K562 (cell line): ENCODE results near the gene RAB31. TPM values are rescaled to one million over a fixed set of nuclear protein-coding genes. Genes with fewer than 3 reads are reported as not detected.

Experiments
- CAMTA2 ChIP-seq: fragments of 250-450 bp; sonication (Bioruptor Pico); conservative IDR thresholded peaks from 2 replicates; pipeline ENCODE4 v1.5.1; 2022
- CREB3L1 ChIP-seq: fragments of 450-650 bp; IDR thresholded peaks from 2 replicates; pipeline ENCODE4 v1.6.1; 2014; ENCODE audit warnings: low read depth, mild to moderate bottlenecking, moderate library complexity, borderline replicate concordance
- DMBX1 ChIP-seq: fragments of 250-450 bp; sonication (Bioruptor Pico); IDR thresholded peaks from 2 replicates; pipeline ENCODE4 v1.8.0; 2022; ENCODE audit warnings: inconsistent platforms, mild to moderate bottlenecking, moderate library complexity, borderline replicate concordance
- ELF2 ChIP-seq: fragments of 250-450 bp; sonication (Bioruptor Pico); IDR thresholded peaks from 2 replicates; pipeline ENCODE4 v1.5.0; 2021; ENCODE audit warnings: mild to moderate bottlenecking
- HDAC1 ChIP-seq, 2 experiments: fragments of 450-650 bp; IDR thresholded peaks; 2 replicates each; pipeline ENCODE4 v1.6.1; 2016 to 2017; ENCODE audit warnings: inconsistent platforms in 1 of 2, mild to moderate bottlenecking in 1 of 2, moderate library complexity in 1 of 2
- HDAC8 ChIP-seq: fragments of 450-650 bp; IDR thresholded peaks from 2 replicates; pipeline ENCODE4 v1.6.1; 2016; ENCODE audit warnings: mild to moderate bottlenecking, missing genetic modification characterization, moderate library complexity, missing compliant biosample characterization
- ILF3 ChIP-seq: fragments of 450-650 bp; IDR thresholded peaks from 2 replicates; pipeline ENCODE4 v1.6.1; 2018; ENCODE audit warnings: antibody characterized with exemption, mild to moderate bottlenecking, moderate library complexity, borderline replicate concordance
- JUNB ChIP-seq: fragments of 450-650 bp; formaldehyde crosslinking; conservative IDR thresholded peaks from 2 replicates; pipeline ENCODE4 v1.4.0; 2020; ENCODE audit warnings: mild to moderate bottlenecking
- KLF10 ChIP-seq: fragments of 250-450 bp; sonication (Bioruptor Pico); IDR thresholded peaks from 2 replicates; pipeline ENCODE4 v1.6.1; 2021; ENCODE audit warnings: matching md5 sums
- KLF6 ChIP-seq: fragments of 250-450 bp; sonication (Bioruptor Pico); IDR thresholded peaks from 2 replicates; pipeline ENCODE4 v1.4.0; 2020; ENCODE audit warnings: mild to moderate bottlenecking, moderate library complexity, borderline replicate concordance
- L3MBTL2 ChIP-seq: fragments of 450-650 bp; IDR thresholded peaks from 2 replicates; pipeline ENCODE4 v1.6.1; 2016; ENCODE audit warnings: mild to moderate bottlenecking, moderate library complexity
- NCOR1 ChIP-seq: fragments of 450-650 bp; IDR thresholded peaks from 2 replicates; pipeline ENCODE4 v1.6.1; 2016; ENCODE audit warnings: mild to moderate bottlenecking, moderate library complexity
- NR2F6 ChIP-seq: fragments of 450-650 bp; formaldehyde crosslinking; IDR thresholded peaks from 2 replicates; pipeline ENCODE4 v1.4.0; 2020; ENCODE audit warnings: mild to moderate bottlenecking
- PRMT5 ChIP-seq: sonication (generic); formaldehyde crosslinking; IDR thresholded peaks from 2 replicates; pipeline ENCODE4 v1.5.0; 2020; ENCODE audit warnings: missing genetic modification reagents
- PRPF4 ChIP-seq: fragments of 200-400 bp; formaldehyde crosslinking; IDR thresholded peaks from one replicate; pipeline ENCODE4 v1.6.1; 2017; ENCODE audit warnings: low read length, low read depth, mild to moderate bottlenecking; ENCODE audit not compliant: insufficient read depth, poor library complexity, severe bottlenecking
- PYGO2 ChIP-seq: fragments of 450-650 bp; IDR thresholded peaks from 2 replicates; pipeline ENCODE4 v1.6.1; 2016; ENCODE audit warnings: mild to moderate bottlenecking, missing genetic modification characterization, moderate library complexity, missing compliant biosample characterization
- SRF ChIP-seq, 2 experiments: fragments of 250-450, 450-650 bp in 1 of 2; sonication (Bioruptor Pico) in 1 of 2; sonication (generic) in 1 of 2; formaldehyde crosslinking; IDR thresholded peaks; 2 replicates each; pipeline versions ENCODE4 v1.5.0 to v1.5.1; 2020 to 2022; ENCODE audit warnings: mild to moderate bottlenecking in 1 of 2, missing genetic modification reagents in 1 of 2
- UBTF ChIP-seq, 2 experiments: IDR thresholded peaks; 2 replicates each; pipeline ENCODE4 v1.6.1; 2012; ENCODE audit warnings: improper control_type of control experiment in 2 of 2, low read depth in 2 of 2, low read length in 2 of 2, borderline replicate concordance in 1 of 2
- ZBED1 ChIP-seq: IDR thresholded peaks from 2 replicates; pipeline ENCODE4 v1.6.1; 2014
- ZBTB5 ChIP-seq: fragments of 450-650 bp; IDR thresholded peaks from 2 replicates; pipeline ENCODE4 v1.6.1; 2017; ENCODE audit warnings: antibody characterized with exemption
- ZNF121 ChIP-seq: sonication (generic); formaldehyde crosslinking; conservative IDR thresholded peaks from 2 replicates; pipeline ENCODE4 v1.8.0; 2022; ENCODE audit warnings: missing genetic modification reagents
- ZNF133 ChIP-seq: fragments of 250-450 bp; sonication (Bioruptor Pico); IDR thresholded peaks from 2 replicates; pipeline ENCODE4 v1.4.0; 2020; ENCODE audit warnings: mild to moderate bottlenecking
- ZNF551 ChIP-seq: fragments of 250-450 bp; sonication (Bioruptor Pico); IDR thresholded peaks from 2 replicates; pipeline ENCODE4 v1.5.0; 2021; ENCODE audit warnings: mild to moderate bottlenecking, moderate library complexity
- ZNF586 ChIP-seq: fragments of 450-650 bp; formaldehyde crosslinking; conservative IDR thresholded peaks from 2 replicates; pipeline ENCODE4 v1.4.0; 2020; ENCODE audit warnings: mild to moderate bottlenecking, moderate library complexity
- polyA plus RNA-seq, 8 experiments: library from polyadenylated mRNA; depleted of rRNA in 4 of 8; stranded (reverse) in 5 of 8; unstranded in 3 of 8; fragments of >200 nt; fragmentation: Nextera tagmentation in 2 of 8; fragmentation: Illumina TruSeq in 1 of 8; extraction: Ambion mirVana in 2 of 8; extraction: Trizol in 1 of 8; gene quantifications; 2 replicates each; pipeline versions ENCODE4 v1.2.1 to v1.2.3, GENCODE V29; 2011 to 2014; ENCODE audit warnings: inconsistent platforms in 1 of 8, missing spikeins in 1 of 8
- total RNA-seq, 7 experiments: library from RNA; depleted of rRNA in 6 of 7; stranded (reverse); fragments of >200 nt in 6 of 7; fragmentation: Illumina TruSeq in 2 of 7; extraction: Trizol in 2 of 7; gene quantifications; 2 replicates each; pipeline versions ENCODE4 v1.2.1 to v1.2.3, GENCODE V29; 2011 to 2021; ENCODE audit warnings: low replicate concordance in 1 of 7

The RAB31 gene
- total and polyA plus RNA-seq, 9 of the 15 experiments (the other 6 are each of a cell fraction or from before 2014, with no cell fraction given): 20.7 to 70.4 (median 41.3) TPM

- no peak for TF ChIP-seq NR2F6 (CRISPR knock-in tag)
- TF ChIP-seq ZBED1: no peak
- TF ChIP-seq ILF3: no peak
- no peak for TF ChIP-seq UBTF (IDR thresholded peaks at IDR 0.05; ENCODE audit: borderline replicate concordance in 1 of 2, low read depth in 2 of 2, low read length in 2 of 2)
- TF ChIP-seq CREB3L1: no peak
- TF ChIP-seq ZNF586 (CRISPR knock-in tag): no peak
- no peak for TF ChIP-seq PRMT5 (CRISPR knock-in tag)
- no peak for TF ChIP-seq JUNB
- TF ChIP-seq ELF2 (CRISPR knock-in tag): no peak
- TF ChIP-seq L3MBTL2: no peak
- TF ChIP-seq ZNF551 (CRISPR knock-in tag): no peak
- TF ChIP-seq NCOR1: no peak
- no peak for TF ChIP-seq ZNF121 (CRISPR knock-in tag)
- no peak for TF ChIP-seq PRPF4
- TF ChIP-seq ZBTB5: peak; percentile 89
- TF ChIP-seq CAMTA2: no peak
- TF ChIP-seq KLF10 (CRISPR knock-in tag): no peak
- TF ChIP-seq KLF6 (CRISPR knock-in tag): no peak; the same call in 1 of the 2 replicates
- 0 out of 4 replicates have a peak, but pooled peaks of 1 of the 2 experiments have one; percentile 3 for TF ChIP-seq SRF (CRISPR knock-in tag; IDR thresholded peaks at IDR 0.05)
- TF ChIP-seq PYGO2 (tag): no peak
- peak in 1 of 2 experiments; percentile 98; a peak in 2 of 4 replicates for TF ChIP-seq HDAC1 (IDR thresholded peaks at IDR 0.05)
- peak; percentile 85; the same call in 1 of the 2 replicates for TF ChIP-seq DMBX1
- no peak; the same call in 1 of the 2 replicates for TF ChIP-seq HDAC8 (tag)
- TF ChIP-seq ZNF133 (CRISPR knock-in tag): no peak
Observed at GRCh38 chr18:9876867-9877654, 169.0 kb downstream of the RAB31 start (continued).
